K562 (cell line): ENCODE measurements around the gene PRSS12. TPM values are rescaled to one million over a fixed set of nuclear protein-coding genes. Genes with fewer than 3 reads are reported as not detected.

ENCODE experiments used
- ATAC-seq: fragments of 200-7000 bp; cut with Tn5 transposase; 3 replicates; pipeline ENCODE4 v1.9.1; 2020; ENCODE audit warnings: moderate library complexity
- BruUV-seq: library from RNA; stranded (reverse); fragments of 400-500 nt; replicated peaks from 2 replicates; lab custom pipeline; 2021; lab: Mats Ljungman, UMichigan
- CTCF ChIA-PET: fragments of 300-600 bp; formaldehyde crosslinking; extraction: SDS; loops from one replicate; lab custom pipeline; 2021; ENCODE audit warnings: low intra/inter-chr PET ratio; lab: Yijun Ruan, JAX
- POLR2A ChIA-PET: fragments of 300-600, 350-650 bp; sonication (Branson Sonifier 250); formaldehyde crosslinking; extraction: SDS; loops from one replicate; lab custom pipeline; 2021; ENCODE audit warnings: antibody characterized with exemption, inconsistent platforms; lab: Yijun Ruan, JAX
- DNase-seq, 4 experiments: peaks; one replicate each; pipeline versions ENCODE4 v3.0.0 to v3.0.0-alpha.2; 2011 to 2018; ENCODE audit warnings: low spot score in 3 of 4, mixed read lengths in 3 of 4; ENCODE audit errors: extremely low read depth in 1 of 4
- FAIRE-seq: peaks from 2 replicates; lab custom pipeline; 2011; peaks lifted over from hg19 to GRCh38; lab: Jason Lieb, UNC
- H2AFZ ChIP-seq: 2 replicates; pipeline ENCODE4 v1.6.0; 2011; ENCODE audit warnings: low read depth, low read length, control low read depth, inconsistent platforms
- H3K27ac ChIP-seq: fragments of 200-600 bp; 3 replicates; pipeline ENCODE4 v1.8.0; 2011; ENCODE audit warnings: low read depth, mild to moderate bottlenecking, control low read depth, inconsistent platforms, low read length, moderate library complexity, mixed read lengths; ENCODE audit errors: extremely low read depth
- H3K27me3 ChIP-seq, 2 experiments: fragments of 300-600 bp in 1 of 2; 2 replicates in 1 of 2; 3 replicates in 1 of 2; pipeline versions ENCODE4 v1.6.0 to v1.8.0; 2011; ENCODE audit warnings: inconsistent platforms in 2 of 2, low read length in 2 of 2, mild to moderate bottlenecking in 1 of 2, mixed read lengths in 1 of 2, moderate library complexity in 1 of 2; ENCODE audit not compliant: control insufficient read depth in 2 of 2, insufficient read depth in 2 of 2
- H3K36me3 ChIP-seq: fragments of 300-600 bp; 3 replicates; pipeline ENCODE4 v1.8.0; 2011; ENCODE audit warnings: mild to moderate bottlenecking, low read length, inconsistent platforms; ENCODE audit not compliant: control insufficient read depth, insufficient read depth
- H3K4me1 ChIP-seq, 2 experiments: fragments of 200-600 bp in 1 of 2; replicated peaks in 1 of 2; 2 replicates in 1 of 2; 3 replicates in 1 of 2; pipeline versions ENCODE4 v1.5.1 to v1.8.0; 2011; ENCODE audit warnings: inconsistent platforms in 2 of 2, low read length in 2 of 2, mild to moderate bottlenecking in 1 of 2, mixed read lengths in 1 of 2, moderate library complexity in 1 of 2; ENCODE audit not compliant: control insufficient read depth in 2 of 2, insufficient read depth in 2 of 2
- H3K4me2 ChIP-seq: 2 replicates; pipeline ENCODE4 v1.6.1; 2011; ENCODE audit warnings: low read length, control low read depth, inconsistent platforms, mixed read lengths; ENCODE audit not compliant: insufficient read depth
- H3K4me3 ChIP-seq: fragments of 200-600 bp; sonication (generic), shearing (Covaris generic); 2 replicates; pipeline ENCODE4 v1.5.1; 2016; ENCODE audit warnings: control low read depth, inconsistent platforms
- H3K79me2 ChIP-seq: fragments of 200-600 bp; 3 replicates; pipeline ENCODE4 v1.8.0; 2011; ENCODE audit warnings: low read length, inconsistent platforms; ENCODE audit not compliant: control insufficient read depth, insufficient read depth
- H3K9ac ChIP-seq, 2 experiments: 2 replicates each; pipeline versions ENCODE4 v1.6.0 to v1.6.1; 2011; ENCODE audit warnings: low read depth in 2 of 2, low read length in 2 of 2, control low read depth in 1 of 2, inconsistent platforms in 1 of 2, mild to moderate bottlenecking in 1 of 2, mixed read lengths in 1 of 2; ENCODE audit not compliant: insufficient read depth in 1 of 2
- H3K9me1 ChIP-seq: one replicate; pipeline ENCODE4 v1.6.0; 2011; ENCODE audit warnings: inconsistent platforms, mild to moderate bottlenecking, low read length, moderate library complexity; ENCODE audit not compliant: control insufficient read depth, insufficient read depth
- H3K9me3 ChIP-seq: replicated peaks from 2 replicates; pipeline ENCODE4 v1.5.1; 2011; ENCODE audit warnings: low read depth, low read length, inconsistent platforms; ENCODE audit not compliant: control insufficient read depth, insufficient read depth
- H4K20me1 ChIP-seq: replicated peaks from 2 replicates; pipeline ENCODE4 v1.6.1; 2011; ENCODE audit warnings: low read length, inconsistent platforms, mixed read lengths; ENCODE audit not compliant: control insufficient read depth, insufficient read depth
- FIP1L1 ChIP-seq: fragments of 200-400 bp; formaldehyde crosslinking; IDR thresholded peaks from 2 replicates; pipeline ENCODE4 v1.6.1; 2018; ENCODE audit warnings: mild to moderate bottlenecking, low read depth, low read length; ENCODE audit not compliant: poor library complexity, severe bottlenecking
- GABPB1 ChIP-seq: sonication (generic); formaldehyde crosslinking; IDR thresholded peaks from 2 replicates; pipeline ENCODE4 v1.8.0; 2022; ENCODE audit warnings: mild to moderate bottlenecking, missing genetic modification reagents
- HMGN3 ChIP-seq: IDR thresholded peaks from 2 replicates; pipeline ENCODE4 v1.6.1; 2011; ENCODE audit warnings: borderline replicate concordance, low read depth, mild to moderate bottlenecking, mixed read lengths, low read length; ENCODE audit not compliant: insufficient read length; ENCODE audit errors: extremely low read depth
- LARP7 ChIP-seq: fragments of 450-650 bp; IDR thresholded peaks from 2 replicates; pipeline ENCODE4 v1.6.1; 2016
- NEUROD1 ChIP-seq: fragments of 150-350 bp; IDR thresholded peaks from 2 replicates; pipeline ENCODE4 v1.6.1; 2014; ENCODE audit warnings: borderline replicate concordance, low read length, low read depth; ENCODE audit not compliant: partially characterized antibody
- NFRKB ChIP-seq: fragments of 450-650 bp; IDR thresholded peaks from 2 replicates; pipeline ENCODE4 v1.6.1; 2016; ENCODE audit warnings: low read depth
- RFX5 ChIP-seq: IDR thresholded peaks from 2 replicates; pipeline ENCODE4 v1.6.1; 2011; ENCODE audit warnings: low read depth, mild to moderate bottlenecking, improper control_type of control experiment, low read length
- RFX7 ChIP-seq: fragments of 250-450 bp; sonication (Bioruptor Pico); IDR thresholded peaks from 2 replicates; pipeline ENCODE4 v1.5.1; 2021; ENCODE audit warnings: mild to moderate bottlenecking
- TARDBP ChIP-seq: fragments of 450-650 bp; IDR thresholded peaks from 2 replicates; pipeline ENCODE4 v1.6.1; 2016
- ZNF224 ChIP-seq: sonication (generic); formaldehyde crosslinking; IDR thresholded peaks from 2 replicates; pipeline ENCODE4 v1.8.0; 2022; ENCODE audit warnings: mild to moderate bottlenecking, missing genetic modification reagents
- ZNF239 ChIP-seq: fragments of 250-450 bp; sonication (Bioruptor Pico); IDR thresholded peaks from 2 replicates; pipeline ENCODE4 v1.4.0; 2020; ENCODE audit warnings: mild to moderate bottlenecking
- WGBS: fragments of 100-300 bp; shearing (Covaris generic); methylation state at CpG from one replicate; pipeline ENCODE4 v1.1.6; 2016; ENCODE audit warnings: low coverage, mixed read lengths; ENCODE audit not compliant: insufficient coverage; ENCODE audit errors: missing lambda C conversion rate; 5-methylcytosine and 5-hydroxymethylcytosine counted together
- in situ Hi-C: fragments of 300-500 bp; cut with MboI; formaldehyde crosslinking; loops from 4 replicates; pipeline ENCODE4 v1.15.0; 2018; ENCODE audit warnings: inconsistent platforms, mixed read lengths
- intact Hi-C: fragments of 100-400 bp; cut with micrococcal nuclease; formaldehyde crosslinking; loops from 2 replicates; pipeline ENCODE4 v1.14.2; 2022
- polyA plus RNA-seq, 8 experiments: library from polyadenylated mRNA; depleted of rRNA in 4 of 8; stranded (reverse) in 5 of 8; unstranded in 3 of 8; fragments of >200 nt; fragmentation: Nextera tagmentation in 2 of 8; fragmentation: Illumina TruSeq in 1 of 8; extraction: Ambion mirVana in 2 of 8; extraction: Trizol in 1 of 8; gene quantifications; 2 replicates each; pipeline versions ENCODE4 v1.2.1 to v1.2.3, GENCODE V29; 2011 to 2014; ENCODE audit warnings: inconsistent platforms in 1 of 8, missing spikeins in 1 of 8
- total RNA-seq, 7 experiments: library from RNA; depleted of rRNA in 6 of 7; stranded (reverse); fragments of >200 nt in 6 of 7; fragmentation: Illumina TruSeq in 2 of 7; extraction: Trizol in 2 of 7; gene quantifications; 2 replicates each; pipeline versions ENCODE4 v1.2.1 to v1.2.3, GENCODE V29; 2011 to 2021; ENCODE audit warnings: low replicate concordance in 1 of 7
- TF ChIP-seq, protein P1 (sequence below): fragments of 450-650 bp; IDR thresholded peaks from 2 replicates; pipeline ENCODE4 v1.7.0; 2016; ENCODE audit warnings: borderline replicate concordance
- TF ChIP-seq, protein P2 (sequence below): sonication (generic); formaldehyde crosslinking; IDR thresholded peaks from 2 replicates; pipeline ENCODE4 v1.5.0; 2020; ENCODE audit warnings: missing genetic modification reagents
- TF ChIP-seq, protein P3 (sequence below): fragments of 450-650 bp; formaldehyde crosslinking; IDR thresholded peaks from 2 replicates; pipeline ENCODE4 v1.4.0; 2020; ENCODE audit warnings: mild to moderate bottlenecking, moderate library complexity

PRSS12 gene
- total and polyA plus RNA-seq, 9 of the 15 experiments (the other 6 are each of a cell fraction or from before 2014, with no cell fraction given), result 0.06 to 0.11 (median 0.09) TPM; not detected in 6

DNA sequence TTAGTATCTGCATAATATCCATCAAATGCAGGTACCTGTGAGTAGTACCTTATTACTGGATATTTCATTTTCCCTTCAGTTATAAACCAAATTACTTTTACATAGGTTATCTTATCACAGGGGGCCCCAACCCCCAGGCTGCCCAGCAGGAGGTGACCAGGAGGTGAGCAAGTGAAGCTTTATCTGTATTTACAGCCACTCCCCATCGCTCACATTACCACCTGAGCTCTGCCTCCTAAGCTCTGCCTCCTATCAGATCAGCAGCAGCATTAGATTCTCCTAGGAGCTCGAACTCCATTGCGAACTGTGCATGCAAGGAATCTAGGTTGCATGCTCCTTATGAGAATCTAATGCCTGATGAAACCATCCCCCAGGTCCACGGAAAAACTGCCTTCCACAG is 6.3 kb downstream of the PRSS12 start:
- POLR2A ChIA-PET, result no interaction called here
- Histone ChIP-seq H3K36me3 (no peaks in the 10 kb centered on the region), H3K4me3 (no peak overlapping the region), H3K79me2 (no peaks in the 10 kb centered on the region), H3K4me2 (no peak overlapping the region), H3K27ac (no peak overlapping the region), H3K4me1 (no peaks in the 10 kb centered on the region), H3K9me1 (no peaks in the 10 kb centered on the region), H3K27me3 (peaks cover 0 to 9% of the 10 kb centered on the region in 2 experiments; a peak in 2 of 5 replicates), H3K9ac (no peak overlapping the region), H3K9me3 (no peaks in the 10 kb centered on the region), H2AFZ (no peak overlapping the region), H4K20me1 (no peaks in the 10 kb centered on the region)
- no peak for ATAC-seq
- 0% methylated on average over 4 of the region's 4 CpGs for WGBS
- intact Hi-C loops (no loop called here), in situ Hi-C loops (no loop called here)
- BruUV-seq, result no TSS peak
- CTCF ChIA-PET, result no interaction called here
- peak in 1 of 4 experiments; percentile 2 for DNase-seq
- no peak for TF ChIP-seq FIP1L1
- TF ChIP-seq TARDBP, result no peak
- no peak for FAIRE-seq

DNA sequence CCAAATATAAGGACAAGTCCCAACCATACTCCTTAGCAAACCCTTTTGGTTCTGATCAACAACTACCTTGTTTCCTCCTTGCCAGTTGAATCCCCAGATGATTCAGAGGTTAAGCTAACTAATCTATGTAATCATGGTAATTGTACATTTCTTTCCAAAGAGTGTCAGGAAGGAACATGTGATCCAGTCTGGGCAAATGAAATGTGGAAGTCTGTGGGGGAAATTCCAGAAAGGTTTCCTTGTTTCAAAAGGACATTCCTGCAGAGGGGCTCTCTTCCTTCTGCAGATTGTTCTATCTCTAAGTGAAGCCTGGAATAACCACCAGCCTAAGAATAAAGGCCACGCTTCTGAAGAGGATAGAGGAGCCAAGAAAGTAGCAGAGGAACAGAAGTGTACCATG is 7.0 kb downstream of the PRSS12 start:
- H3K4me2 ChIP-seq, result no peak overlapping the region
- H3K4me1 ChIP-seq, result no peaks in the 10 kb centered on the region
- H2AFZ ChIP-seq, result no peak overlapping the region
- H3K36me3 ChIP-seq, result no peaks in the 10 kb centered on the region
- no peaks in the 10 kb centered on the region for H3K9me3 ChIP-seq
- TF ChIP-seq ZNF224 (CRISPR knock-in tag), result no peak
- TF ChIP-seq, protein P1, sequence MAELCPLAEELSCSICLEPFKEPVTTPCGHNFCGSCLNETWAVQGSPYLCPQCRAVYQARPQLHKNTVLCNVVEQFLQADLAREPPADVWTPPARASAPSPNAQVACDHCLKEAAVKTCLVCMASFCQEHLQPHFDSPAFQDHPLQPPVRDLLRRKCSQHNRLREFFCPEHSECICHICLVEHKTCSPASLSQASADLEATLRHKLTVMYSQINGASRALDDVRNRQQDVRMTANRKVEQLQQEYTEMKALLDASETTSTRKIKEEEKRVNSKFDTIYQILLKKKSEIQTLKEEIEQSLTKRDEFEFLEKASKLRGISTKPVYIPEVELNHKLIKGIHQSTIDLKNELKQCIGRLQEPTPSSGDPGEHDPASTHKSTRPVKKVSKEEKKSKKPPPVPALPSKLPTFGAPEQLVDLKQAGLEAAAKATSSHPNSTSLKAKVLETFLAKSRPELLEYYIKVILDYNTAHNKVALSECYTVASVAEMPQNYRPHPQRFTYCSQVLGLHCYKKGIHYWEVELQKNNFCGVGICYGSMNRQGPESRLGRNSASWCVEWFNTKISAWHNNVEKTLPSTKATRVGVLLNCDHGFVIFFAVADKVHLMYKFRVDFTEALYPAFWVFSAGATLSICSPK, result no peak
- TF ChIP-seq LARP7, result no peak
- TF ChIP-seq, protein P2, sequence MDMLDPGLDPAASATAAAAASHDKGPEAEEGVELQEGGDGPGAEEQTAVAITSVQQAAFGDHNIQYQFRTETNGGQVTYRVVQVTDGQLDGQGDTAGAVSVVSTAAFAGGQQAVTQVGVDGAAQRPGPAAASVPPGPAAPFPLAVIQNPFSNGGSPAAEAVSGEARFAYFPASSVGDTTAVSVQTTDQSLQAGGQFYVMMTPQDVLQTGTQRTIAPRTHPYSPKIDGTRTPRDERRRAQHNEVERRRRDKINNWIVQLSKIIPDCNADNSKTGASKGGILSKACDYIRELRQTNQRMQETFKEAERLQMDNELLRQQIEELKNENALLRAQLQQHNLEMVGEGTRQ (CRISPR knock-in tag), result no peak
- no peak for TF ChIP-seq ZNF239
- no peak for TF ChIP-seq RFX5
- no peak for TF ChIP-seq RFX7 (CRISPR knock-in tag)
- TF ChIP-seq NEUROD1, result no peak
- TF ChIP-seq HMGN3, result no peak
- TF ChIP-seq NFRKB, result no peak
- TF ChIP-seq, protein P3, sequence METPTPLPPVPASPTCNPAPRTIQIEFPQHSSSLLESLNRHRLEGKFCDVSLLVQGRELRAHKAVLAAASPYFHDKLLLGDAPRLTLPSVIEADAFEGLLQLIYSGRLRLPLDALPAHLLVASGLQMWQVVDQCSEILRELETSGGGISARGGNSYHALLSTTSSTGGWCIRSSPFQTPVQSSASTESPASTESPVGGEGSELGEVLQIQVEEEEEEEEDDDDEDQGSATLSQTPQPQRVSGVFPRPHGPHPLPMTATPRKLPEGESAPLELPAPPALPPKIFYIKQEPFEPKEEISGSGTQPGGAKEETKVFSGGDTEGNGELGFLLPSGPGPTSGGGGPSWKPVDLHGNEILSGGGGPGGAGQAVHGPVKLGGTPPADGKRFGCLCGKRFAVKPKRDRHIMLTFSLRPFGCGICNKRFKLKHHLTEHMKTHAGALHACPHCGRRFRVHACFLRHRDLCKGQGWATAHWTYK (CRISPR knock-in tag), result no peak
- TF ChIP-seq GABPB1 (CRISPR knock-in tag), result no peak
- POLR2A ChIA-PET, result no interaction called here
- no peak overlapping the region for H3K9ac ChIP-seq
- DNase-seq, result no peak
- intact Hi-C loops (no loop called here), in situ Hi-C loops (no loop called here)
- no TSS peak for BruUV-seq
- H4K20me1 ChIP-seq, result no peaks in the 10 kb centered on the region
- 0% methylated on average over 1 of the region's 1 CpG for WGBS
- H3K27me3 ChIP-seq, result peaks cover 0 to 9% of the 10 kb centered on the region in 2 experiments; a peak in 1 of 5 replicates
- ATAC-seq, result no peak
- no peaks in the 10 kb centered on the region for H3K9me1 ChIP-seq
- FAIRE-seq, result peak; percentile 42
- H3K4me3 ChIP-seq, result no peak overlapping the region
- H3K79me2 ChIP-seq, result no peaks in the 10 kb centered on the region
- H3K27ac ChIP-seq, result no peak overlapping the region
- CTCF ChIA-PET, result no interaction called here
